GM19099 (cell line): Measurements from ENCODE around the gene APPL1.

Source experiments
- POLR2A ChIP-seq: IDR thresholded peaks from 3 replicates; pipeline ENCODE4 v1.6.1; 2011; ENCODE audit warnings: low read depth; ENCODE audit not compliant: insufficient read length; ENCODE audit errors: extremely low read depth

APPL1 gene, protein sequence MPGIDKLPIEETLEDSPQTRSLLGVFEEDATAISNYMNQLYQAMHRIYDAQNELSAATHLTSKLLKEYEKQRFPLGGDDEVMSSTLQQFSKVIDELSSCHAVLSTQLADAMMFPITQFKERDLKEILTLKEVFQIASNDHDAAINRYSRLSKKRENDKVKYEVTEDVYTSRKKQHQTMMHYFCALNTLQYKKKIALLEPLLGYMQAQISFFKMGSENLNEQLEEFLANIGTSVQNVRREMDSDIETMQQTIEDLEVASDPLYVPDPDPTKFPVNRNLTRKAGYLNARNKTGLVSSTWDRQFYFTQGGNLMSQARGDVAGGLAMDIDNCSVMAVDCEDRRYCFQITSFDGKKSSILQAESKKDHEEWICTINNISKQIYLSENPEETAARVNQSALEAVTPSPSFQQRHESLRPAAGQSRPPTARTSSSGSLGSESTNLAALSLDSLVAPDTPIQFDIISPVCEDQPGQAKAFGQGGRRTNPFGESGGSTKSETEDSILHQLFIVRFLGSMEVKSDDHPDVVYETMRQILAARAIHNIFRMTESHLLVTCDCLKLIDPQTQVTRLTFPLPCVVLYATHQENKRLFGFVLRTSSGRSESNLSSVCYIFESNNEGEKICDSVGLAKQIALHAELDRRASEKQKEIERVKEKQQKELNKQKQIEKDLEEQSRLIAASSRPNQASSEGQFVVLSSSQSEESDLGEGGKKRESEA

DNA sequence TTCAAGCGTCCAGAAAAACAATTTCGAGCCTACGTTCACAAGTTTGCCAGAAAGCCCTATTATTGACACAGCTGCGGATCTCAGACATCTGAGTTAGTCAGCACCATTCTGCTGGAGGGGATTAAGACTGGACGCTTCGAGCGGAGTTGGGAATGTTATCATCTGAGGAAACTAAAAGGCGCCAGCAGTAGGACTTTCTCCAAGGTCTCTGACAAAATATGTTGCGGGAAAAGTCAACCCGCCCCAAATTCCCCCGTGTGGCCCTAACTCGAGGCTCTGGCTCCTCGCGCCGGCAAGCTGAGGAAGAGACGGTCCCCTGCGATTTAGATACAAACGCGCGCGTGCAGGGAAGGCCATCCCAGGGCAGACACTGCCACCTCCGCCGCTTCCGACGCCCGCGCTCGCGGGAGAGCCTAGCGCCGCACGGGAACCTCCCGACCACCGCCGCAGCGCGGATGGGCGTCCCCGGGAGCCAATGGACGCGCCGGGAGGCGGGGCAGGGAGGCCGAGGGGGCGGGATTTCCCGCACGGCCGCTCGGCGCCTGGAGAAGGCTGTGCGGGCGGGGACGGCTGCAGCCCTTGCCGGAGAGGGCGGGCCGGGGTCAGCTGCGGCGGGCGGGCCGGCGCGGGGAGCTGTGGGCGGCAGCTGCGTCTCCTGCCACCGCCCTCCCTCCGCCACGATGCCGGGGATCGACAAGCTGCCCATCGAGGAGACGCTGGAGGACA is at the start of gene APPL1:
TSS of gene APPL1 (plus strand) at position 526 of the 726 bp plus-strand sequence. CDS start at position 681, 155 bp downstream.
- TF ChIP-seq POLR2A: peak; percentile 87

DNA sequence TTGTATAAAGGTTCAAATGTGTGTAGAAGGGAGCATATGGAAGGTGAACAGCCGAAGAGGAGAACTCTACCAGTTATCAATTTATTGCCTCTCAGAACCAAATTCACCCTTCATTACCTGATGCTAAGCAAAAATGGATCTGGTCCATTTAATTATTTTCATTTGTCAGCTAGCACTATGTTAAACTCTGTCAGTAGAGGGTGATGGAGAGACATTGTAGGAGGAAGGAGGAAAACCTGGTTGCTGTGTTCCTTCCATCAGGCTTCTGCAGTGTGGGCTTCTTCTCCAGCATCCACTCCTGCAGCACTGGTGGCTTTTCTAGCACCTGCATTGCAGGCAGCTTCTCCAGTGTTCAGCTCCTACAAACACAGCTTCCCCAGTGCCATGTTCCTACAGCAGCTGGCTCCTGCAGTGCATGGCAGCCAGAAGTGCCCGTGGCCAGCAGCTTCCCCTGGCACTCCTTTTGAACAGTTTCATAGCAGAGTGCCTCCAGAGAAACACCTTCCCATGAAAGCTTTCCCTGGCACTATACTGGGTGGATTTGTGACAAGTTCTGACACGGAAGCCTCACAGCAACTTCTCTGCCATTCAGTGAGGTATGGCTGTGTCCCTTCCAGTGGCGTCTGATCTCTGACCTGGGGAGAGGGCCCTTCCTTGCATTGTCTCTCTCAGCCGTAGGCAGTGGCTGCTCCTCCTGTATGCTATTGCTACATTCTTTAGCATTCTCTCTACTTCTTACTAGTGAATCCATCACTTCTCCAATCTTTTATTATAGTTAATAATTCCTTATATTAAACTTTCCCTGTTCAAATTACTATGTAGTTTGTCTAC is 47.7 kb upstream of the APPL1 start:
- TF ChIP-seq POLR2A: no peak

DNA sequence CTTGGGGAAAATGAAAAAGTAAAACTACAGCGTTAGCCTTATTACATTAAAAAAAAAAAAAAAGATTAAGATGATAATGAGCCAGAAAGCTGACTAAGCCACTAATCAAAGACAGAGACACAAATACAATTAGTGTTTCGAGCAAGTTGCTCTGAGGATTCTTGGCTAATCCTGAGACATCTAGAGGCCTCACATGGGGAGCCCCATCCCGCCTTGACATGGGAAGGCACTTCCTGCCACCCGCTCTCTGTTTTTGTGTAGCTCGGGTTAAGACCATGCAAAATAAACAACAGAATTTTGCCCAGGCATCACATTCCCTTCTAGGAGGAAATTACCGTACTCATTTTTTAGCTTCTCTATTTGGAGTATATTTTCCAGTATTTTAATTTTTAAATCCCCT is 43.0 kb upstream of the APPL1 start:
- TF ChIP-seq POLR2A: no peak

DNA sequence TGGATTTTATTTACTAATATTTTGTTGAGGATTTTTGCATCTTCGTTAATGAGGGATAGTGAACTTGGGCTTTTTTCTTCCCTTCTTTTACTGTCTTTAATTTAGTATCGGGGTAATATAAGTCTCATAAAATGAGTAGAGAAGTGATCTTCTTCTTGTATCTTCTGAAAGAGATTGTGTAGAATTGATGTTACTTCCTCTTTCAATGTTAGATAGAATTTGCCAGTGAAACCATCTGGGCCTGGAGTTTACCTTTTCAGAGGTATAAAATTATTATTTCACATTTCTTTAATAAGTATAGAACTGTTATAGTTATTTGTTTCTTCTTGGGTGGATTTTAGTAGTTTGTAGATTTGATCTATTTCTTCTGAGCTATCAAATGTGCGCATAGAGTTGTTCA is 35.5 kb upstream of the APPL1 start:
- no peak for TF ChIP-seq POLR2A

DNA sequence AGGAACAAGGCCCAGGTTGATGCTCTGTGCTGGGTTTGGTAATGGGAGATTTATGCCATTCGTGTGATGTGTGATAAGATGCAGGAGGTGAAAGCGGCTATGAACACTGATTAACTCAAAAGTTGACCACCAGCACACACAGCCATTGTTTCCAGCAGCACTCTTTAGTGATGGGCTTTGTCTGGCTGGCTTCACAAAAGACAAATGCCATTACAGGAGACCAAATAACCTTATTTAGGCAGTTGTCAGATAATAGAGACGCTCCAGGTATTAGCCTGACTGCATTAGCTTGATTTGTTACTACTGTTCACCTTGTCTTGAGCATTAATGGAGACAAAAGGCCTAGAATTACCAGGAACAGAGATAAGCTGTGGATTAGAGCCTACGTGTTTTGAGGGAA is 32.9 kb upstream of the APPL1 start:
- TF ChIP-seq POLR2A: no peak

DNA sequence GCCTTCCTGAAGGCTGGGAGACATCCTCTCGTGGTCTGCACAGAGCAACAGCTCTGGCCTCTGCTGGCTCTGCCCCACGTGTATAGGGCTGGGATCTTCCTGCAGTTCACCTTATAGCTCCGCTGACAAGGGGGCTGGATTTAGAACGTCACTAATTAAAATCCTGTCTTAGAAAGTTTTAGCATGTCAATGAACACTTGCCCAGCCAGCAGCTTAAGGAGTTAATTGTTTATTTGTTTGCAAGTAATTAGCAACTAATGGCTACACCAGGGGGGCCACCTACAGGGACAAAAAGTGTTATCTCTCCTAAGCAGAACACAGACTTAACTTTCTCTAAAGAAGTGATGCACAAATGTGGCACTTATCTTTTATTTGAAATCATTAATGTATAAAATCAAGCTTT is 27.6 kb upstream of the APPL1 start, which contains the start of gene HESX1:
TSS of gene HESX1 (minus strand) at position 84 of the 403 bp plus-strand sequence. CDS start at position 24, 60 bp downstream.
- no peak for TF ChIP-seq POLR2A

DNA sequence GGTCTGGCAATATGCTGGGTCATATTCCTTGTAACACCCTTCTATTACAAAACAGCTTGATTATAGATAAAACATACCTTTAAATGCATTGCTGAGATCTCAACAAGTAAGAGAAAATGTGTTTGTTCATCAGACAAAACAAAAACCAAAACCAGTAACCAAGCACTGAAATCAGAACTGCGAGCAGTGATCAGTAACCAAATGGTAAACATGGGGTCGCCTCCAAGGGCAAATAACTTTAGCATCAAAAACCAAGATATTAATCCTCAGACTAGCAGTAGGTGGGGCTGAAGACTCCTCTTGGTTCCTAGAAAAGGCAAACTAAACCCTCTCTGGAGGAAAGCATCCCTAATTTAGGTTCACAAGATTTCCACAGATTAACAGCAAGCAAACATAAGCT is 21.1 kb upstream of the APPL1 start:
- no peak for TF ChIP-seq POLR2A

DNA sequence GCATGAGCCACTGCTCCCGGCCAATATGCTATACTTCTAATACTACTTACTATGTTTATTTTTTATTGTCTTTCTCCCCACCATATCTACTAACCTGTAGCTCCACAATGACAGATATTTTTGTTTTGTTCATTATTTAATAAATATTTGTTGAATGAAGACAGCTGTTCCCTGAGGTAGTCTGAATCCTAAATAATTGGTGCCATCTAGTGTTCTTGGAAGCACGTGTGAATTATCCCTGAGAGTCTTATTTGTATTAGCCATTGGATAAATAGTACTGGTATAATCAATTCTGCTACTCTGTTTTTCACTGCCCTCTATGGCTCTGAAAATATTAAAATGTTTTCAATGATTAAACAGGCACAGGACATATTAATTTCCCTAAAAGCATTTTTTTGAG is 5.6 kb upstream of the APPL1 start:
- no peak for TF ChIP-seq POLR2A

DNA sequence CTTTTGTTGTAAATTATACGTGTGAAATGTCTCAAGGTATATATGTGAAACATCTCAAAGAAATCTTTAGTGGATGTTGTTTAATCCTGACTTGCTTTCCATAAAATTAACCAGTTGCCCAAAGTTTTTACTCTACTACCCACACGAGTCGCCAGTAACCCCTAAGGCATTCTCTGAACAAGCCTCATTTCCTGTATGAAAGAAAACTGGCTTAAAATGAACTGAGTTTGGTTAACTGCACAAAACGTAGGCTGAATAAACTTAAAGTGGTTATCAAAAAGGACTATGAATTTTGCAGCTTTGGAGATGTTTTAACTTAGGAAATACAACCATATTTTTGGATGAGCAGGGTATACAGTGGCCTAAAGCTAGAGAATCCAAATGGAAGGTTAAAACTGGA is 2.7 kb upstream of the APPL1 start:
- TF ChIP-seq POLR2A: no peak

DNA sequence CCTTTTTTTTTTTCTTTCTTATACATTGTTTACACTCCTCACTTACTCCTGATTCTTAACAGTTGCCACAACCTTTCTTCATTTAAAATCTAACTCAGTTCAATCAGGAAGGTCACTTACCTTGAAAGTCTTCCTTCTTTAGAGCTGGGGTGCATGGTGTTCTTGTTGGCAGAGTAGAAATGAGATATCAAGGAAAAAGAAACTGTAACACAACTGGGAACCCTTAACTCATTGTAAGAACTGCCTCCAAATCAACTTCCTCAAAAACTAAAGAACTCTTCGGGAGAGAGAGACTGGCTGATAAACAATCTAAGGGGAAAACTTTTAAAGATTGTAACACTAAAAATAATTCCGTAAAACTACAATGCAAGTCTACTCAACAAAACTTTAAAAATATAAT is 1.4 kb upstream of the APPL1 start:
- no peak for TF ChIP-seq POLR2A

DNA sequence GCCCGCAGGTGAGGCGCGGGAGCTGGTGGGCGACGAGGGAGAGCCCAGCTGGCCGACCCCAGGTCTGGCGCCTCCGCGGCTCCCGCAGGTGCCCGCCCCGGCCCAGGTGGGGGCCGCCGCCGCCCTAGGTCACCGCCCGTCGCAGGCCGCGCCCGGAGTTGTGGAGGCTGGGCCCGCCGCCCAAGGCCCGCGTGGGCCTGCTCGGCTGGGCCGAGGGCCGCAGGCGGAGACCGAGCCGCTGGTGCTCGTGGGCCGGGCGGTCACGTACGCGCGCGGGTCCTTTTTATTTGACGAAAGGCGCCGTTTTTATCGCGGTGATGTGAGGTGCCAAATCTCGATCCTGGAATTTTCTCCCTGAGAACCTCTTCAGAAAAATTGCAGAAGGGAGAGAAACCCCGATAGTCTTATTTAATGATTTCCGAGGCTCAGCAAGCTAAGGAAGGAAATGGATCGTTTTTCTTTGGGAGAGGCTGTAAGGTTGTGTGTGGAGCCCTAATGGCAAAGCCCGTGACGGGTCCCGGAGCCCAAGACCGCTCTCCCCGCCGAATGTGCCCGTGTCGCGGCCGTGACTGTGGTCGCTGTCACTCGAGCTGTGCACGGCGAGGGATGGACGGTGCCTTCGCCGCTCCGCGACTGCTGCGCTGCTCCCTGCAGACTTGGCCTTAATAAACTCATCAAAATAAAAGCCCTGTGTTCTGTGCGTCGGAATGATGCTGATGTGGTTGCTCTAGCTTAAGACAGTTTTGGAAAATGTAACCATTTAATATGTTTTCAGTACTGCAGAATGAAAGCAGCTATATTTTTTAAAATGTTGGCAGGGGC is 612 bp downstream of the APPL1 start:
- peak; percentile 18 for TF ChIP-seq POLR2A

DNA sequence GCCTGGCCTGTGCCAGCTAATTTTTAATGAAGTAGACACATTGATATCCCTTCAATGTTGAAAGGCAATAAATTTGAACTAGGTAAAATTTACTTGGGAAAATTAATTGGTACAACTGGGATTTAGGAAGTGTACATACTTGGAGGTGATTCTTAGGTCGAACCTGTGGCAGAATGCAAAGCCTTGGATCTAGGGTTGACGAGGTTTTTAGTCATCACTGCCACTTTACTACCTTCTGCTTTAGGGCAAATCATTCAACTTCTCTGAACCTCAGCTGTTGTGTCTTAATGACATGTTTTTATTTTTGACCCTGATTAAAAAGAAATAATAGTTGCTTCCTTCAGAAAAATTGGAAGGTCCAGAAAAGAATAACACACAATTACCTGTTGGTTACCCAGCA is 2.5 kb downstream of the APPL1 start:
- TF ChIP-seq POLR2A: no peak

DNA sequence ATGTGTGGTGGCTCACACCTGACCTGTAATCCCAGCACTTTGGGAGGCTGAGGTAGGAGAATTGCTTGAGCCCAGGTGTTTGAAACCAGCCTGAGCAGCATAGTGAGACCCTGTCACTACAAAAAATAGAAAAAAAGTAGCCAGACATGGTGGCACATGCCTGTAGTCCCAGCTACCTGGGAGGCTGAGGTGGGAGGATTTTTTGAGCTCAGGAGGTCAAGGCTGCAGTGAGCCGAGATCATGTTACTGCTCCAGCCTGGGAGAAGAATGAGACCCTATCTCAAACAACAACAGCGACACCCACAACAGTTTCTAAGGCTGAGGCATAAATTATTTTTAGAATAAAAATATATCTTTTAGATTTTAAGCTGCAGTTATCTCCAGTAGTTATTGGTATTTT is 6.3 kb downstream of the APPL1 start:
- no peak for TF ChIP-seq POLR2A

DNA sequence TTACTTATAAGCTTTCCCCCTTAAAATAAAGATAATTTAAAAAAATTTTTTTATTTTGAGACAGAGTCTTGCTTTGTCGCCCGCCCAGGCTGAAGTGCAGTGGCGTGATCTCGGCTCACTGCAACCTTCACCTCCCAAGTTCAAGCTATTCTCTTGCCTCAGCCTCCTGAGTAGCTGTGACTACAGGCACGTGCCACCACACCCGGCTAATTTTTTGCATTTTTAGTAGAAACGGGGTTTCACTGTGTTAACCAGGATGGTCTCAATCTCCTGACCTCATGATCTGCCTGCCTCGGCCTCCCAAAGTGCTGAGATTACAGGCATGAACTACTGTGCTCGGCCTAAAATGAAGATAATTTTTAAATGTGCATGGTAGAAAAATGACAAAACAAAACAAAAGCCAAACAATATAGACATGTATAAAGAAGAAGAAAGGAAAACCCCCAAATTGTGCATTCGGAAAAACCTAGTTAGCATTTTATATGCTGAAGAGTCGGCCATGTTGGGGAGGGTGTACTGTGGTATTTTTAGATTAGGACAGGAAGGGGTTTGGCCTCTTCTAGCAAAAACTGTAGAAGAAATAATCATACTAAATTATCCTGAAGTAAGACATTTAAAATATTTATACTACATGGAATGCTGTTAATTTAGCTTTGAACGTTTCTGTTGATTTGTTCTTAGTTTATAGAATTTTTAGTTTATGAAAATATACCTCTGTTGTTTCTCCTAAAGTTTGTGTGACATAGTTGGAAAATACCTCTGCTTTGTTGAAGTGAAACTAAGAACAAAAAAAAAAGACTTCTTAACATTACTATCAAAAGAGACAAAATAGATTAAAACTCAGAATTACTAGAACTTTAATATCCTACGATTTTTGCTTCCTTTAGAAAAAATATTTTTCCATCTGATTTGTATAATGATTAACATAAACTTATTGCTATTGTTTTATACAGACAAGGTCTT is 7.4 kb downstream of the APPL1 start:
- no peak for TF ChIP-seq POLR2A
